ENCODE data around the gene ATP8B4.

GRCh38 chr15:49832511-49832910 lies 286.5 kb downstream of the ATP8B4 start:
- TF ChIP-seq CTCF (IDR thresholded peaks at IDR 0.05) (no peak), POLR2A (IDR thresholded peaks at IDR 0.05) (no peak)

Data from uterus (tissue), 2 donors.